ENCODE data around the gene FAM98C. TPM values are rescaled to one million over a fixed set of nuclear protein-coding genes. Genes with fewer than 3 reads are reported as not detected.

Gene FAM98C
- total and polyA plus RNA-seq, 2 of the 13 experiments (the other 11 are each of a cell fraction or from before 2014, with no cell fraction given) = 10.0 to 11.5 TPM

DNA sequence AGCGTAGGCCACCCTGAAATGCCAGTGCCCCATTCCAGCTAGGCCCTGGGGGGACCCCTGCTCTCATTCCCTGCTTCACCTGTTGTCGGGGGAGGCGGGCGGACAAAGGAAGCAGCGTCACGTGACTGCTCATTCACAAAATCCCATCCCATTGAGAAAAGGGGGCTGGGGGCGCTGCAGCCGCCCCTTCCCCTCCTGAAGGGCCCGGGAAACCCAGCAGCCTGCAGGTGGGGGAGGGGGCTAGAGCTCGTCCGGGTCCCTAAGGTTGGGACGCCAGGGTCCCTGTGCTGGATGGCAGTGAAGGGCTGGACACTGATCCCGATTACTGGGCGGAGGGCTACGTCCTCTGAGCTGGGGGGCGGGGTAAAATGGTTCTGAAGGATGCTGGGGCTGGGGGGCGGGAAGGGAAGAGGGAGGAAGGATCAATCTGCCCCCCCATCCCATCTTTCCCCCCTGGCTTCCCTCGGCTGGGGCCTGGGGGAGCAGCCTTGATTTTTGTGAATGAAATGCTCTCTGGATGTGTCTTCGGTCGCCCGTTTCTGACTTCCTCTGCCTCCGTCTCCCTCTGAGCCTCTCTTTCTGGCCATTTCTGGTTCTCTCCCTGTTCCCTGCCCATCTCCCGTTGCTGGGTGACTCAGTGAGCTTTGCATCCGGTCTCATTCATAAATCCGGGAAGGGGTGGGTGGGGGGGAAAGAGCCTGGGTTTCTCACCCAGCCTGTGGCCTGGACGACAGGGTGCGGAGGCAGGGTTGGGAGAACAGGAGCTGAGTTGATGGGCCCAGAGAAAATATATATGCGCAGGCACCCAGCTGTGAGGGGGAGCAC, 13.6 kb upstream of the FAM98C start:
- Histone ChIP-seq H4K20me1 (ENCODE audit: insufficient read depth, low read length) (no peaks in the 10 kb centered on the region; the same call in 1 of the 2 replicates), H3K36me3 (replicated peaks in 1 of 2; ENCODE audit: control insufficient read depth in 1 of 2, insufficient read depth in 2 of 2, low read length in 2 of 2) (no peaks in the 10 kb centered on the region), H3K4me3 (replicated peaks in 1 of 3; ENCODE audit: insufficient read depth in 1 of 3, low read depth in 2 of 3, low read length in 3 of 3) (peak overlapping the region in 2 of 3 experiments; percentile 46 to 71; a peak in 4 of 6 replicates), H2AFZ (ENCODE audit: low read length) (no peak overlapping the region), H3K27me3 (ENCODE audit: control insufficient read depth in 1 of 2, insufficient read depth in 2 of 2, low read length in 2 of 2) (peaks cover 2 to 28% of the 10 kb centered on the region in 2 experiments; a peak in 3 of 5 replicates), H3K9ac (ENCODE audit: insufficient read depth, low read depth, low read length) (no peak overlapping the region), H3K9me3 (ENCODE audit: low read length) (no peaks in the 10 kb centered on the region), H3K79me2 (ENCODE audit: insufficient read depth, low read length) (no peaks in the 10 kb centered on the region), H3K27ac (ENCODE audit: extremely low read length, insufficient read depth, low read length) (no peak overlapping the region), H3K4me1 (ENCODE audit: insufficient read depth, low read length) (peaks cover 42% of the 10 kb centered on the region), H3K4me2 (ENCODE audit: low read depth, low read length) (peak overlapping the region; percentile 89)
- ATAC-seq (no peak), FAIRE-seq (no peak), DNase-seq (ENCODE audit: low spot score) (no peak)
- intact Hi-C loops (cut with micrococcal nuclease; ENCODE audit: unreplicated experiment) = no loop called here
- BruUV-seq (replicated peaks) = no TSS peak
- CTCF ChIA-PET (ENCODE audit: low intra/inter-chr PET ratio, low total read pairs) = no interaction called here
- 6% methylated on average over 12 of the region's 28 CpGs for WGBS (ENCODE audit: low lambda C conversion rate)
- in situ Hi-C loops (cut with HindIII; ENCODE audit: extremely low pct_ligation_motif_present, low pct_unique_long_range_greater_than_20kb) = no loop called here
- POLR2A ChIA-PET = interaction anchor here (1.1 to 4.0 kb wide), 2 partner anchors 13 to 15 kb away, joined by 5 to 28 read pairs; partner anchors contain the start of genes FAM98C and PSMD8
- TF ChIP-seq RAD51 (IDR thresholded peaks at IDR 0.05; ENCODE audit: borderline replicate concordance) (peak; percentile 63; the same call in 1 of the 2 replicates), TBX2 (CRISPR knock-in tag; IDR thresholded peaks at IDR 0.05; ENCODE audit: borderline replicate concordance) (no peak), BHLHE40 (IDR thresholded peaks at IDR 0.05; ENCODE audit: low read length) (peak; percentile 44; the same call in 1 of the 2 replicates)
- TF ChIP-seq, protein P1, sequence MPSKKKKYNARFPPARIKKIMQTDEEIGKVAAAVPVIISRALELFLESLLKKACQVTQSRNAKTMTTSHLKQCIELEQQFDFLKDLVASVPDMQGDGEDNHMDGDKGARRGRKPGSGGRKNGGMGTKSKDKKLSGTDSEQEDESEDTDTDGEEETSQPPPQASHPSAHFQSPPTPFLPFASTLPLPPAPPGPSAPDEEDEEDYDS (CRISPR knock-in tag; IDR thresholded peaks at IDR 0.05) = no peak
- TF ChIP-seq, protein P2, sequence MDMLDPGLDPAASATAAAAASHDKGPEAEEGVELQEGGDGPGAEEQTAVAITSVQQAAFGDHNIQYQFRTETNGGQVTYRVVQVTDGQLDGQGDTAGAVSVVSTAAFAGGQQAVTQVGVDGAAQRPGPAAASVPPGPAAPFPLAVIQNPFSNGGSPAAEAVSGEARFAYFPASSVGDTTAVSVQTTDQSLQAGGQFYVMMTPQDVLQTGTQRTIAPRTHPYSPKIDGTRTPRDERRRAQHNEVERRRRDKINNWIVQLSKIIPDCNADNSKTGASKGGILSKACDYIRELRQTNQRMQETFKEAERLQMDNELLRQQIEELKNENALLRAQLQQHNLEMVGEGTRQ (IDR thresholded peaks at IDR 0.05; ENCODE audit: low read depth, low read length) = 0 out of 2 replicates have a peak, but pooled peaks have one; percentile 18
- TF ChIP-seq, protein P2 (CRISPR knock-in tag; IDR thresholded peaks at IDR 0.05; ENCODE audit: borderline replicate concordance) = peak; percentile 66; the same call in 1 of the 2 replicates
